Activated naive CD4-positive, alpha-beta T cell (primary cell): ENCODE results near the gene FHDC1.

Experiments
- DNase-seq, 4 experiments: peaks; one replicate each; lab custom pipeline; 2025; lab: John Stamatoyannopoulos, UW

The FHDC1 gene

GRCh38 chr4:152957437-152958171 is 21.5 kb downstream of the FHDC1 start:
- DNase-seq: no peak

- no peak for DNase-seq
These were observed 23.0 kb downstream of the FHDC1 start for GRCh38 chr4:152959080-152959479.

GRCh38 chr4:152960082-152960481 is 24.0 kb downstream of the FHDC1 start:
- no peak for DNase-seq

- no peak for DNase-seq
These were observed 25.1 kb downstream of the FHDC1 start for GRCh38 chr4:152961014-152961772.

DNA sequence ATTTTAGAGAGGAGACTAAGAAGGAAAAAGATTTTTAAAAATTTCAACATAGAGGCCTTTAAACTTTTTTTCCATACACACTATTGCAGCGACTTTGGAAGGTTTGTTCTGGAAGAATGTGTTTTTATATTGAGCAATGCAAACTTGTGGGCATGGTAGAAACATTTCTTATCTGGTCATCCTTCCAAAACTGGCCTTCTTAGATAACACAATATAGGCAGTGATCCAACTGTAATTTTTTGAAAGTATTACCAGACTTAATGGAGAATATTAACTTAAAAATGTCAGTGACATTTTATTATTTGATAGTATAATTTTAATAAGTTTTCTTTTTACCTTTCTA is 25.6 kb downstream of the FHDC1 start:
- DNase-seq: no peak

DNA sequence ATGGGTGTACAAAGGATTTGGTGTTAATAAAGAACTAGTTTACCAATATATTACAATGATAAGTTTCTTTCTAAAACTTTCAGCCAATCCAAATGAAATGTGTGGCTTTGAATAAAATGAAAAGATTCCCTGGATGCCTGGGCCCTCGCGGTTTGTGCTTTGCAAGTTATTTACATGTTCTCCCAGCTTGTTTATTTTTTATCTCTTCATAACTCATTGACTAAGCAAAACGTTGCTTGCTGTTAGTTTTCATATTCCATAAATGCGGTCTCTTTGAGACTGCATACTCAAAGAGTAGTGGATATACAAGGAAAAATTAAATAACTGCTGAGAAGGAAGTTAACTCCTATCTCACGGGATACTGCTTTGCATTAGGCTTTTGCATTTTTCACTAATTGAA is 26.0 kb downstream of the FHDC1 start:
- no peak for DNase-seq

- no peak for DNase-seq
These were observed 28.2 kb downstream of the FHDC1 start for GRCh38 chr4:152964335-152964734.

- DNase-seq: no peak
These were observed 29.5 kb downstream of the FHDC1 start for GRCh38 chr4:152965611-152966010.

- no peak for DNase-seq
These were observed 31.8 kb downstream of the FHDC1 start for GRCh38 chr4:152967907-152968306.

GRCh38 chr4:152968806-152969394 is 32.8 kb downstream of the FHDC1 start:
- no peak for DNase-seq

DNA sequence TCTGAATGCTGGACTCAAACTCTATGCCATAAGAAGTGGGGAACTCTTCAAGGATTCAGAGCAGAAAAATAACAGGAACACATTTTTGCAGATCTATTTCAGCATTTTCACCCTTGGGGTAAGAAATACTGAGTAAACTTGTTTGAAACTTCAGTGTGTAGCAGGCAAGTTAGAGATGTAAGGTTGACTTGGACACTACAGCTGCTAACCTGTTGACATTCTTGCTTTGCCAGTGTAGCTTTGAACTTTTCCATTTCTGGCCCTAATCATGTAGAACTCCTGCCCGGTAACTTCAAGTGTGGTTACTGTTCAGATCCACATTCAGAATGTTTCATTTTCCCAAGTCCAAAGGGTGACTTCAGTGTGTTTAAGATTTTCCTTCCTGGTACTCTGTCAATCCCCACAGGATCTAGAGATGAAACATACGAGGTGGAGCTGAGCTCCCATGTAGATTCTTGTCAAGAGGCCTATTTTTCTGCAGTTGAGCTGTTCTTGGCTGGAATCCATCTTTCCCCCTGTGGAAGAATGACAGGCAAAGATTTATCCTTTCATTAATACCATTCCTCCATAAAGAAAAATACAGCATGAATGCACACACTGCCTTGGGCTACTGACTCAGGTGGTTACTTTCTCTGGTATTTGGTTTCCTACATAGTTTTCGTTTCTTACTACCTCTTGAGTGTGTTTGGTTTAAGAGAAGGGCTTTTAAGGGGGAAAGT is 34.1 kb downstream of the FHDC1 start:
- no peak for DNase-seq

DNA sequence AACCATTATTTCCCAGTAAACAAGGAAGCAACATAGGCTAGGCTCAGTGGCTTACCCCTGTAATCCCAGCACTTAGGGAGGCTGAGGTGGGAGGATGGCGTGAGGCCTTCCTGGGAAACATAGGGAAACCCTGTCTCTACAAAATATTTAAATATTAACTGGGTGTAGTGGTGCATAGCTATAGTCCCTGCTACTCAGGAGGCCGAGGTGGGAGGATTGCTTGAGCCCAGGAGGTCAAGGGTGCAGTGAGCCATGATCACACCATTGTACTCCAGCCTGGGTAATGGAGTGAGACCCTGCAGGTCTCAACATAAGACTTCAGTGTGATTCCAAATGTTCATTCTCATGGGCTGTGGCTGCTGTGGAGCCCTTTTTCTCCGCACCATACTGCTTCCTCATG is 34.9 kb downstream of the FHDC1 start:
- DNase-seq: no peak

GRCh38 chr4:152972821-152973628 is 36.9 kb downstream of the FHDC1 start:
- no peak for DNase-seq

- DNase-seq: no peak
These were observed 37.7 kb downstream of the FHDC1 start for GRCh38 chr4:152973629-152974467.

DNA sequence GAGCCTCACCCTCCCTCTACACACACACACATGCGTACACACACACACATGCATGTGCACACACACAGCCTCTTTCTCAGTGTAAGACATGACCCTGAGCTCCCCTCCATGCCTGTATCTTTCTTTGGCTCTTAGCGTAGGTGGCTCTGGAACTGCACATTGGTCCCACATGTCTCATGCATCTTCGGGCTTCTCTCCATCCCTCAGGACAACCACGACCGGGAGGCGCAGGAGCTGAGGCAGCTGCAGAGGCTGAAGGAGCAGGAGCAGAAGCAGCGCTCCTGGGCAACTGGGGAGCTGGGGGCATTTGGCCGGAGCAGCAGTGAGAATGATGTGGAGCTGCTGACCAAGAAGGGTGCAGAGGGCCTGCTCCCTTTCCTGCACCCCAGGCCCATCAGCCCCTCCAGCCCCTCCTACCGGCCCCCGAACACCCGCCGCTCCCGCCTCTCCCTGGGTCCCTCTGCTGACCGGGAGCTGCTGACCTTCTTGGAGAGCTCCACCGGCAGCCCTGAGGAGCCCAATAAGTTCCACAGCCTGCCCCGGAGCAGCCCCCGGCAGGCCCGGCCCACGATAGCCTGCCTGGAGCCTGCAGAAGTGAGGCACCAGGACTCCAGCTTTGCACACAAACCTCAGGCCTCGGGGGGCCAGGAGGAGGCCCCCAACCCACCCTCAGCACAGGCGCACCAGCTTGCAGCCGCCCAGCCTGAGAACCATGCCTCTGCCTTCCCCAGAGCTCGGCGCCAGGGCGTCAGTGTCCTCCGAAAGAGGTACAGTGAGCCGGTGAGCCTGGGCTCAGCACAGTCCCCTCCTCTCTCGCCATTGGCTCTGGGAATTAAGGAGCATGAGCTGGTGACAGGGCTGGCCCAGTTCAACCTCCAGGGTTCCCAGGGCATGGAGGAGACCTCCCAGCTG is 38.6 kb downstream of the FHDC1 start:
- DNase-seq: no peak

- no peak for DNase-seq
These were observed 39.5 kb downstream of the FHDC1 start for GRCh38 chr4:152975380-152976211.

DNA sequence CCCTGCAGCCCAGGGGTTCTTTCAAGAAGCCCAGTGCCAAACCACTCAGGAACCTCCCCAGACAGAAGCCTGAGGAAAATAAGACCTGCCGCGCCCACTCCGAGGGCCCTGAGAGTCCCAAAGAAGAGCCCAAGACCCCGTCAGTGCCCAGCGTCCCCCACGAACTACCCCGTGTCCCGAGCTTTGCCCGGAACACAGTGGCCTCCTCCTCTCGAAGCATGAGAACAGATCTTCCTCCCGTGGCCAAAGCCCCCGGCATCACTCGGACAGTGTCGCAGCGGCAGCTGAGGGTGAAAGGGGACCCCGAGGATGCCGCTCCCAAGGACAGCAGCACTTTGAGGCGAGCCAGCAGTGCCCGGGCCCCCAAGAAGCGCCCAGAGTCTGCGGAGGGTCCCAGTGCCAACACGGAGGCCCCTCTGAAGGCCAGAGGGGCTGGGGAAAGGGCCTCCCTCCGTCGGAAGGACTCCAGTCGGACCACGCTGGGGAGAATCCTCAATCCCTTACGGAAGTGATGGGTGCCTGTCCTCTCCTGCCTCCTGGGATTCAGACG is 40.2 kb downstream of the FHDC1 start:
- DNase-seq: no peak

DNA sequence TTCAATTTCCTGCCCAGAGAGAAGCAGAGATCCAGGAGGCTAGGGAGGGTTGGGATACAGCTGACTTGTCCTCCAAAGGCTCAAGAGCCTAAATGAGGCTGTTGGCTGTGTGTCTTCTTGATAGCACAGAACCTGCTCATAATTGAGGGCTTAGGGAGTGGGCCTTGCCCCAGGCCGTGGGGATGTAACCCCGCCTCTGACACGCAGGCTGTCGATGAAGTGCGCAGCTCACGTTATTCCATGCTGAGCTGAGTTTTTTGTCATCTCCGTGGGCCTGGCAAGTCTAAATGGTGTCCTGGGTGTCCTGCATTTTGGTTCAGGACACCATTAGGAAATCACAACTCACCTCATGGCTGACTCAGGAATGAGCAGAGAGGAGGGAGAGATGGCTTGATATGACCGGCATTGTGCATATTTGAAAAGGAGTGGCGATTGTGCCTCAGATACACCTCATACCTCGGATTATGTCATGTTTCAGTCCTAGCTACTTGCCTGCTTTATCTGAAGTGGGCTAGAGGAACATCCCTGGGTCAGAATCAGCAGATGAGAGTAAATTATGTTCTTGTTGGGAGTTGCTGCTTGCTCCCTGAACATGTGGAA is 43.7 kb downstream of the FHDC1 start:
- no peak for DNase-seq
